Keratinocyte (primary cell): ENCODE results near the gene SND1. TPM values are rescaled to one million over a fixed set of nuclear protein-coding genes. Genes with fewer than 3 reads are reported as not detected.

Experiments used
- DNase-seq: peaks from one replicate; pipeline ENCODE4 v3.0.0-alpha.2; 2011; ENCODE audit warnings: low read depth, missing footprints, low spot score
- FAIRE-seq: peaks from 2 replicates; lab custom pipeline; 2011; peaks lifted over from hg19 to GRCh38; lab: Jason Lieb, UNC
- H2AFZ ChIP-seq: 2 replicates; pipeline ENCODE4 v1.6.0; 2012; ENCODE audit warnings: low read length, control low read depth, inconsistent platforms; ENCODE audit not compliant: control insufficient read depth
- H3K27ac ChIP-seq: 2 replicates; pipeline ENCODE4 v1.5.1; 2011; ENCODE audit warnings: low read length; ENCODE audit not compliant: control insufficient read depth, insufficient read depth
- H3K27me3 ChIP-seq: 3 replicates; pipeline ENCODE4 v1.6.0; 2011; ENCODE audit warnings: low read length; ENCODE audit not compliant: control insufficient read depth, insufficient read depth; ENCODE audit errors: extremely low read depth
- H3K36me3 ChIP-seq, 2 experiments: 2 replicates in 1 of 2; 3 replicates in 1 of 2; pipeline ENCODE4 v1.5.1; 2011; ENCODE audit warnings: low read length in 2 of 2, mild to moderate bottlenecking in 1 of 2; ENCODE audit not compliant: control insufficient read depth in 2 of 2, insufficient read depth in 2 of 2; ENCODE audit errors: extremely low read depth in 1 of 2
- H3K4me1 ChIP-seq: 3 replicates; pipeline ENCODE4 v1.5.1; 2011; ENCODE audit warnings: low read length; ENCODE audit not compliant: control insufficient read depth, insufficient read depth; ENCODE audit errors: extremely low read depth
- H3K4me2 ChIP-seq: 3 replicates; pipeline ENCODE4 v1.6.0; 2011; ENCODE audit warnings: low read depth, low read length; ENCODE audit not compliant: control insufficient read depth, insufficient read depth; ENCODE audit errors: extremely low read depth
- H3K4me3 ChIP-seq, 3 experiments: fragments of 200-600 bp in 1 of 3; sonication (generic) in 1 of 3; 2 replicates in 2 of 3; 3 replicates in 1 of 3; pipeline ENCODE4 v1.5.1; 2011 to 2016; ENCODE audit warnings: low read length in 3 of 3, mild to moderate bottlenecking in 3 of 3, control low read depth in 2 of 3, inconsistent platforms in 1 of 3, low read depth in 1 of 3, mixed read lengths in 1 of 3, mixed run types in 1 of 3, moderate library complexity in 1 of 3; ENCODE audit not compliant: control insufficient read depth in 2 of 3, insufficient read depth in 2 of 3; ENCODE audit errors: extremely low read depth in 1 of 3
- H3K79me2 ChIP-seq: 2 replicates; pipeline ENCODE4 v1.6.0; 2012; ENCODE audit warnings: low read length; ENCODE audit not compliant: control insufficient read depth, insufficient read depth
- H3K9ac ChIP-seq: 3 replicates; pipeline ENCODE4 v1.6.0; 2011; ENCODE audit warnings: low read length; ENCODE audit not compliant: control insufficient read depth, insufficient read depth; ENCODE audit errors: extremely low read depth
- H3K9me1 ChIP-seq: 3 replicates; pipeline ENCODE4 v1.6.0; 2011; ENCODE audit warnings: low read length; ENCODE audit not compliant: control insufficient read depth, insufficient read depth; ENCODE audit errors: extremely low read depth
- H3K9me3 ChIP-seq: 2 replicates; pipeline ENCODE4 v1.5.1; 2012; ENCODE audit warnings: low read depth, low read length; ENCODE audit not compliant: control insufficient read depth
- H4K20me1 ChIP-seq: 3 replicates; pipeline ENCODE4 v1.6.0; 2011; ENCODE audit warnings: low read length; ENCODE audit not compliant: control insufficient read depth, insufficient read depth; ENCODE audit errors: extremely low read depth
- EZH2 ChIP-seq: IDR thresholded peaks from one replicate; pipeline ENCODE4 v1.6.1; 2012; ENCODE audit warnings: inconsistent platforms, mild to moderate bottlenecking, low read length, moderate library complexity
- dilution Hi-C: fragments of 300-500 bp; cut with MboI; formaldehyde crosslinking; loops from one replicate; pipeline ENCODE4 v1.7.0; 2020; ENCODE audit warnings: low sequenced_read_pairs; ENCODE audit not compliant: extremely low pct_ligation_motif_present
- polyA plus RNA-seq, 5 experiments: library from polyadenylated mRNA; depleted of rRNA in 3 of 5; stranded (reverse) in 3 of 5; stranded (forward) in 1 of 5; unstranded in 1 of 5; fragments of >200 nt; gene quantifications; 1 replicate in 1 of 5; 2 replicates in 3 of 5; 3 replicates in 1 of 5; pipeline versions ENCODE4 v1.2.1 to v1.2.3, GENCODE V29; 2011 to 2012; ENCODE audit warnings: missing spikeins in 2 of 5, low read depth in 1 of 5, low replicate concordance in 1 of 5
- TF ChIP-seq, protein P1 (sequence below), 3 experiments: IDR thresholded peaks in 1 of 3; conservative IDR thresholded peaks in 1 of 3; optimal IDR thresholded peaks in 1 of 3; 2 replicates in 2 of 3; 3 replicates in 1 of 3; pipeline versions ENCODE3 to v1.5.1; 2011; ENCODE audit warnings: low read length in 3 of 3, mild to moderate bottlenecking in 3 of 3, moderate library complexity in 2 of 3, control low read depth in 1 of 3, inconsistent platforms in 1 of 3; ENCODE audit not compliant: insufficient read depth in 2 of 3; ENCODE audit errors: extremely low read depth in 1 of 3

Gene SND1
- polyA plus RNA-seq, 1 donor (not counting 4 experiments of a cell fraction or from before 2014, with no cell fraction given): 140 TPM

DNA sequence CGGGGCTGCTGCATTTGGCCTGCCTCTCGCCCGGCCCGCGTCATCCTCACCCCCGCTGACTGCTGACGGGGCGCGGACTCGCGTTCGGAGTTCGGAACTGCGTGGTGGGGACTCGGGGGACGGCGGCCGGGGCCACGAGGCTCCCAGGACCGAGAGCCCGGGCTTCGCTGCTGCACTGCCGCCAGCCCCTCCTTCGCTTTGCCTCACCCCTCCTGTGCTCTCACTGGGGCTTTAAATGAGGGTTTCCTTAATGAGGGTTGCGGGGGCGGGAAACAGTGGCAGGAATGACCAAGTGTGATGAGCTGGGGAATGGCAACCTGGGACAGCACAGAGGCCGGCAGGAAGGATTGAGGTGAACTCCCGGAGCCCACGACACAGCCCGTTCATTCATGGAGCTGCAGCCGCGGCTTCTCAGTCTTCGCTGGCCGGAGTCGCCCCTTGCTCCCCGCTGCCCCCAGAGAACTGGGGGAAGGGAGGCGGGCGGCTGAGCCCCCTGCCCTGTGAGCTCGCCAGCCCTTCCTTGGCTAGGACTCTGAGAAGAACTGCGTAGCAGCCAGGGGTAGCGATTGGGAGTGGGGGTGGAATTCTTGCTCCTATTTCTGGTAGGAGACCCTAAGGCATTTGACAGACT is 380.7 kb downstream of the SND1 start:
- Histone ChIP-seq H3K4me1 (peaks cover 4% of the 10 kb centered on the region), H3K79me2 (peaks cover 5% of the 10 kb centered on the region), H2AFZ (no peak overlapping the region), H3K4me3 (no peak overlapping the region), H3K9me3 (no peaks in the 10 kb centered on the region), H3K27ac (no peak overlapping the region), H3K9me1 (no peaks in the 10 kb centered on the region), H3K36me3 (peaks cover 3 to 8% of the 10 kb centered on the region in 2 experiments), H3K9ac (no peak overlapping the region), H3K27me3 (no peaks in the 10 kb centered on the region), H4K20me1 (peaks cover 12% of the 10 kb centered on the region), H3K4me2 (no peak overlapping the region)
- FAIRE-seq (no peak), DNase-seq (no peak)
- TF ChIP-seq, protein P1, sequence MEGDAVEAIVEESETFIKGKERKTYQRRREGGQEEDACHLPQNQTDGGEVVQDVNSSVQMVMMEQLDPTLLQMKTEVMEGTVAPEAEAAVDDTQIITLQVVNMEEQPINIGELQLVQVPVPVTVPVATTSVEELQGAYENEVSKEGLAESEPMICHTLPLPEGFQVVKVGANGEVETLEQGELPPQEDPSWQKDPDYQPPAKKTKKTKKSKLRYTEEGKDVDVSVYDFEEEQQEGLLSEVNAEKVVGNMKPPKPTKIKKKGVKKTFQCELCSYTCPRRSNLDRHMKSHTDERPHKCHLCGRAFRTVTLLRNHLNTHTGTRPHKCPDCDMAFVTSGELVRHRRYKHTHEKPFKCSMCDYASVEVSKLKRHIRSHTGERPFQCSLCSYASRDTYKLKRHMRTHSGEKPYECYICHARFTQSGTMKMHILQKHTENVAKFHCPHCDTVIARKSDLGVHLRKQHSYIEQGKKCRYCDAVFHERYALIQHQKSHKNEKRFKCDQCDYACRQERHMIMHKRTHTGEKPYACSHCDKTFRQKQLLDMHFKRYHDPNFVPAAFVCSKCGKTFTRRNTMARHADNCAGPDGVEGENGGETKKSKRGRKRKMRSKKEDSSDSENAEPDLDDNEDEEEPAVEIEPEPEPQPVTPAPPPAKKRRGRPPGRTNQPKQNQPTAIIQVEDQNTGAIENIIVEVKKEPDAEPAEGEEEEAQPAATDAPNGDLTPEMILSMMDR (optimal IDR thresholded peaks at IDR 0.05 in 1 of 3, IDR thresholded peaks at IDR 0.05 in 1 of 3, conservative IDR thresholded peaks at IDR 0.05 in 1 of 3; ENCODE audit: extremely low read depth in 1 of 3, insufficient read depth in 2 of 3, low read length in 3 of 3): no peak
- TF ChIP-seq EZH2: no peak
- dilution Hi-C loops: no loop called here

DNA sequence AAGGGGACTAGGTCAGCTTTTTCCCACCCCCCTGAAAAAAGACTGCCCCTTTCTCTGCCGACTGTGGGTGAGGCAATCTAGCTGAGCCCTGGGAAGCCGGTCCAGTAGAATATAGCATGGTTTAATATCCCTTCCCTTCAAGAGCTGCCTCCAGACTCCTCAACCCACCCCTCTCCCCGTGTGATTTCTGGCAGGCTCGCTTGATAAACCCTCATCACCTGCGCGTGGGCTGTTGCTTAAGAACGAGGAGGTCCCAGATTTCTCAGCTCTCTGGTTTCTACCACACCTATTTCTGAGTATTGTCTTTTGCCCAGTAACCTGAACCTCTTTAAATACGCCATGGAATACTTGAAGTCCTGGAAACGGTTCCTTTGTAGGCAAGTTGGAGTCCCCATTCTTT is 381.3 kb downstream of the SND1 start:
- FAIRE-seq: no peak
- no peak overlapping the region for H3K9ac ChIP-seq

More for the DNA sequence above, 381.3 kb downstream of the SND1 start:
- TF ChIP-seq, protein P1 (optimal IDR thresholded peaks at IDR 0.05 in 1 of 3, IDR thresholded peaks at IDR 0.05 in 1 of 3, conservative IDR thresholded peaks at IDR 0.05 in 1 of 3; ENCODE audit: extremely low read depth in 1 of 3, insufficient read depth in 2 of 3, low read length in 3 of 3): no peak
- TF ChIP-seq EZH2: no peak
- no peaks in the 10 kb centered on the region for H3K9me1 ChIP-seq
- H3K4me1 ChIP-seq: peaks cover 4% of the 10 kb centered on the region
- peaks cover 12% of the 10 kb centered on the region for H4K20me1 ChIP-seq
- dilution Hi-C loops: no loop called here
- DNase-seq: no peak
- H3K27ac ChIP-seq: no peak overlapping the region
- H2AFZ ChIP-seq: no peak overlapping the region
- no peaks in the 10 kb centered on the region for H3K9me3 ChIP-seq
- peaks cover 3 to 8% of the 10 kb centered on the region in 2 experiments for H3K36me3 ChIP-seq
- H3K79me2 ChIP-seq: peaks cover 5% of the 10 kb centered on the region
- no peak overlapping the region for H3K4me2 ChIP-seq
- no peaks in the 10 kb centered on the region for H3K27me3 ChIP-seq
- no peak overlapping the region for H3K4me3 ChIP-seq
